HG02885 (cell line): Measurements from ENCODE around the gene CT45A6.
"Not testable (repeated sequence)": the region's sequence is repeated elsewhere in the genome, so short reads cannot be mapped to it uniquely, and the experiment has no call there.

Experiments used
- ATAC-seq: cut with Tn5 transposase; IDR thresholded peaks from one replicate; pipeline ENCODE4 v1.9.1; 2021; ENCODE audit warnings: mild to moderate bottlenecking; ENCODE audit not compliant: unreplicated experiment, poor library complexity

Gene CT45A6

GRCh38 chrX:135802687-135803086, at the start of gene CT45A6:
Gene CT45A6, minus strand, starts transcription at chrX:135802787. Its CDS starts 3,794 bp downstream, at chrX:135798993.
- not testable (repeated sequence) for ATAC-seq

DNA sequence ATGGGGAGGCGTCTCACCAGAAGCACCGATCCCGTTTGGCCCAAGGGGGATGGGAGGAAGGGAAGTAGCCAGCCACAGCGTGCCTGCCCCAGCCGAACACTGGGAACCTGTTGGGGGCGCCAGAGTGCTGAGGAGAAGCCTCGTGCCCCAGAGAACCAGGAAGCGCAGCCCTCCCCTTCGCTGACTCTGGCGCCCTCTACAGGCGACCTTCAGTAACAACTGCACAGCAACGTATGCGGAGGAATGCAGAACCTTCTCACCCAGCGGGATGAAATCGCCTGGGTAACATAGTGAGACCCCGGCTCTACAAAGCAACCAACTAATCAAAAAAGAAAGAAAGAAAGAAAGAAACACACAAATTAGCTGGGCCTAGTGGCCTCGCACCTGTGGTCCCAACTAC, 34.6 kb upstream of the CT45A6 start, which contains the start of gene CT45A7:
Gene CT45A7 (minus strand): TSS at position 101 of the 400 bp plus-strand sequence. CDS start 3,747 bp downstream, outside the sequence.
- ATAC-seq, result not testable (repeated sequence)

DNA sequence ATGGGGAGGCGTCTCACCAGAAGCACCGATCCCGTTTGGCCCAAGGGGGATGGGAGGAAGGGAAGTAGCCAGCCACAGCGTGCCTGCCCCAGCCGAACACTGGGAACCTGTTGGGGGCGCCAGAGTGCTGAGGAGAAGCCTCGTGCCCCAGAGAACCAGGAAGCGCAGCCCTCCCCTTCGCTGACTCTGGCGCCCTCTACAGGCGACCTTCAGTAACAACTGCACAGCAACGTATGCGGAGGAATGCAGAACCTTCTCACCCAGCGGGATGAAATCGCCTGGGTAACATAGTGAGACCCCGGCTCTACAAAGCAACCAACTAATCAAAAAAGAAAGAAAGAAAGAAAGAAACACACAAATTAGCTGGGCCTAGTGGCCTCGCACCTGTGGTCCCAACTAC, 17.3 kb upstream of the CT45A6 start, which contains the start of gene CT45A2:
Gene CT45A2 (minus strand): TSS at position 101 of the 400 bp plus-strand sequence. CDS start 3,747 bp downstream, outside the sequence.
- ATAC-seq, result not testable (repeated sequence)

GRCh38 chrX:135785403-135785802, 17.2 kb downstream of the CT45A6 start, which contains the start of gene CT45A5:
Gene CT45A5, minus strand, starts transcription at chrX:135785503. Its CDS starts 3,774 bp downstream, at chrX:135781729.
- not testable (repeated sequence) for ATAC-seq

- ATAC-seq, result not testable (repeated sequence)
Measured at GRCh38 chrX:135768091-135768490, 34.5 kb downstream of the CT45A6 start, which contains the start of gene CT45A3. Gene CT45A3, minus strand, starts transcription at chrX:135768191. Its CDS starts 3,747 bp downstream, at chrX:135764444.

DNA sequence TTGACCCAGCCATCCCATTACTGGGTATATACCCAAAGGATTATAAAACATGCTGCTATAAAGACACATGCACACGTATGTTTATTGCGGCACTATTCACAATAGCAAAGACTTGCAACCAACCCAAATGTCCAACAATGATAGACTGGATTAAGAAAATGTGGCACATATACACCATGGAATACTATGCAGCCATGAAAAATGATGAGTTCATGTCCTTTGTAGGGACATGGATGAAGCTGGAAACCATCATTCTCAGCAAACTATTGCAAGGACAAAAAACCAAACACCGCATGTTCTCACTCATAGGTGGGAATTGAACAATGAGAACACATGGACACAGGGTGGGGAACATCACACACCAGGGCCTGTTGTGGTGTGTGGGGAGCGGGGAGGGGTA, 57.8 kb downstream of the CT45A6 start:
- ATAC-seq, result not testable (repeated sequence)
